ENCODE measurements around the gene CCDC70.
"Not testable (repeated sequence)": the region's sequence is repeated elsewhere in the genome, so short reads cannot be mapped to it uniquely, and the experiment has no call there.

CCDC70 gene

DNA sequence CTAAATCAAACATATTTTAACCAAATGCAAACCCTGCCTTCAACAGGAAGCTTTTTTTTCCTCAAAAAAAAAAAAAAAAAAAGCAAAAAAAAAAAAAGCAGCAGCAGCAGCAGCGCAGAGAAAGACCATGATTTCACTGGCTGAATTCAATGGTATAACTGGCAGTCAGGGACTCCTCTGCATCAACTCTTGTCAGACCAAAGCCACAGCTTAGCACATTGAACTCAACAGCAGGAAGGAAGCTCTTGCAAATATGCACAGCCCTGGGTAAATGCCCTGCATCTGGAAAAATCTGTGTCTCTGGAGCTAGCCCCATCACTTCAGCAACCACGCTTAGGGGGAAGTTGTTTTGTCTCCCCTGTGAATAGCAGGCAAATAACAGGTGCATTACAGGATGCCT lies 40.2 kb upstream of the CCDC70 start:
- Histone ChIP-seq H3K4me3 (no peak overlapping the region), H3K36me3 (no peaks in the 10 kb centered on the region), H3K27me3 (no peaks in the 10 kb centered on the region), H3K9me3 (no peaks in the 10 kb centered on the region), H3K27ac (no peak overlapping the region), H3K4me1 (peaks cover 0 to 16% (median 9%) of the 10 kb centered on the region in 4 donors)
- intact Hi-C loops (cut with DNase I; ENCODE audit: low total_unique reads): no loop called here
- DNase-seq: no peak
- TF ChIP-seq CTCF (IDR thresholded peaks at IDR 0.05): no peak

DNA sequence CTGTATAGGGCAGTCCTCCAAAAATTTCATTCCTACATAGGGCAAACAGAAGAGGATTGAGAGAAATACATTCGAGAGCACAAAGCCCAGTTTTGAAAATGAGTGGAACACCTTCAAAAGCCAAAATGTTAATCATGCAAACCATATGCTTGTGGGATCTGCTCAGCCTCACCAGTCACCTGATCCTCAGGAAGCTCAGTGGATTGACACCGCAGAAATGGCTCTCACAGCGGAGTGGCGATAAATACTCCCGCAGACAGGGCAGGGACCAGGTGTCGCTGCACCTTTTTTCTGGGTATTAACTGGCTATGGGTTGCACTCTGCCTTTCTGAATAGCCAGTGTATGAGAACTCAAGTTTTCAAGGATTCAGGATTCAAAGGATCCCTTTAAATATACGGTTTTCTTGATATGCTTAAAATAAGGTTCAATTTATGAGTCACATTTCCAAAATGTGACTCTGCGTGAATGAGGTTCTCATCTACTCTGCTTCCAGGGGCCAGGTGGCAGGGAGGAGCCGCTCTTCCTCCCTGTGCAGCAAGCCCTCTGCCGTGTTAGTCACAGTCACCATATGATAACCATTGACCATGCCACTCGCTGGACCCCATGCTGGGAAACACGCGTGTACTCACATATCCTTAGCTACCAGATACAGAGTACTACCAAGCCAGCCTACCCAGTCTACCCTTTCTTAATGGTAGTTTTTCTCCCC lies 39.5 kb upstream of the CCDC70 start:
- intact Hi-C loops (cut with DNase I; ENCODE audit: low total_unique reads): no loop called here

DNA sequence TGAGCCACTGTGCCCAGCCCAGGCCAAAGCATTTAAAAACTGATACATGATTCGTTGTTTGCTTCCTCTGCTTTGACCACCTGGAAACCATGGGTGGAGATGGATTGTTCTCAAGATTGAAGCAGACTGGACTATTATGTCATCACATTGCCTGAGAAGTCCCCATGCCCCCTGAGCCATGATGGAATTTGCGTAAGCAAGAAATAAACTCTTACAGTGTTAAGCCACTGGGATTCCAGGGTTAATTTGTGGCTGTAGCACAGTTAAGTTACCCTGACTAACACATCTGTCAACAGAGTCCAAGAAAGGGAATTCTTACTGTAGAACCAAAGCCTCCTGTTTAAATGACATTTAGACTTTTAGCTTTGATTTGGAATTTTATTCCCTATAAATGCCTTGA lies 38.4 kb upstream of the CCDC70 start:
- H3K4me3 ChIP-seq: no peak overlapping the region
- no peaks in the 10 kb centered on the region for H3K9me3 ChIP-seq
- intact Hi-C loops (cut with DNase I; ENCODE audit: low total_unique reads): no loop called here
- no peak for TF ChIP-seq CTCF (IDR thresholded peaks at IDR 0.05)
- no peak for DNase-seq
- no peak overlapping the region for H3K27ac ChIP-seq
- no peaks in the 10 kb centered on the region for H3K36me3 ChIP-seq
- H3K27me3 ChIP-seq: no peaks in the 10 kb centered on the region
- H3K4me1 ChIP-seq: peaks cover 0 to 16% (median 11%) of the 10 kb centered on the region in 4 donors

More for the DNA sequence above, 39.5 kb upstream of the CCDC70 start:
- Histone ChIP-seq H3K27ac (no peak overlapping the region), H3K36me3 (no peaks in the 10 kb centered on the region), H3K4me1 (peaks cover 0 to 16% (median 11%) of the 10 kb centered on the region in 4 donors), H3K4me3 (no peak overlapping the region), H3K9me3 (no peaks in the 10 kb centered on the region), H3K27me3 (no peaks in the 10 kb centered on the region)
- DNase-seq: no peak
- TF ChIP-seq CTCF (IDR thresholded peaks at IDR 0.05): no peak

- H3K4me3 ChIP-seq: no peak overlapping the region
- no peaks in the 10 kb centered on the region for H3K36me3 ChIP-seq
- intact Hi-C loops (cut with DNase I; ENCODE audit: low total_unique reads): no loop called here
- no peaks in the 10 kb centered on the region for H3K27me3 ChIP-seq
- no peak for DNase-seq
- no peak for TF ChIP-seq CTCF (IDR thresholded peaks at IDR 0.05)
- no peaks in the 10 kb centered on the region for H3K9me3 ChIP-seq
- H3K27ac ChIP-seq: no peak overlapping the region
- peaks cover 0 to 13% (median 8%) of the 10 kb centered on the region in 4 donors for H3K4me1 ChIP-seq
These were observed 37.9 kb upstream of the CCDC70 start for GRCh38 chr13:51823863-51824262.

- H3K4me1 ChIP-seq; H3K9me3 ChIP-seq; H3K27me3 ChIP-seq; DNase-seq; H3K27ac ChIP-seq; H3K4me3 ChIP-seq; H3K36me3 ChIP-seq; intact Hi-C loops (cut with DNase I; ENCODE audit: low total_unique reads): not testable (repeated sequence)
These were observed 37.1 kb upstream of the CCDC70 start for GRCh38 chr13:51824712-51825111.

- intact Hi-C loops (cut with DNase I; ENCODE audit: low total_unique reads): no loop called here
- no peak overlapping the region for H3K27ac ChIP-seq
- TF ChIP-seq CTCF (IDR thresholded peaks at IDR 0.05): no peak
These were observed 36.6 kb upstream of the CCDC70 start for GRCh38 chr13:51825165-51825592.

More at GRCh38 chr13:51825165-51825592, 36.6 kb upstream of the CCDC70 start:
- Histone ChIP-seq H3K9me3 (no peaks in the 10 kb centered on the region), H3K27me3 (no peaks in the 10 kb centered on the region), H3K4me1 (peaks cover 0 to 4% (median 2%) of the 10 kb centered on the region in 4 donors), H3K4me3 (no peak overlapping the region), H3K36me3 (no peaks in the 10 kb centered on the region)
- no peak for DNase-seq

Measured in tibial artery (tissue), 4 donors.